HL-60/S4 treated with retinoic acid at 250 ng/mL for 4 days and 3 days (cell line): ENCODE data around the gene PDLIM1.

ENCODE experiments used
- in situ Hi-C: fragments of 300-500 bp; cut with MboI; formaldehyde crosslinking; loops from 2 replicates; pipeline ENCODE4 v1.7.0; 2022; ENCODE audit warnings: low sequenced_read_pairs

Gene PDLIM1

GRCh38 chr10:95265572-95265971 is 25.2 kb downstream of the PDLIM1 start:
- in situ Hi-C loops: no loop called here

GRCh38 chr10:95264227-95265051 is 26.4 kb downstream of the PDLIM1 start:
- in situ Hi-C loops: no loop called here

- in situ Hi-C loops: no loop called here
Measured at GRCh38 chr10:95263864-95264226, 27.0 kb downstream of the PDLIM1 start.

- in situ Hi-C loops: no loop called here
Measured at GRCh38 chr10:95262763-95263518, 27.9 kb downstream of the PDLIM1 start.

- in situ Hi-C loops: no loop called here
Measured at GRCh38 chr10:95261926-95262325, 28.9 kb downstream of the PDLIM1 start.

- in situ Hi-C loops: no loop called here
Measured at GRCh38 chr10:95260909-95261552, 29.8 kb downstream of the PDLIM1 start.

- in situ Hi-C loops: no loop called here
Measured at GRCh38 chr10:95260397-95260881, 30.4 kb downstream of the PDLIM1 start.

GRCh38 chr10:95257849-95258248 is 33.0 kb downstream of the PDLIM1 start:
- in situ Hi-C loops: no loop called here

- in situ Hi-C loops: no loop called here
Measured at GRCh38 chr10:95256268-95256667, 34.5 kb downstream of the PDLIM1 start.

GRCh38 chr10:95254629-95255028 is 36.2 kb downstream of the PDLIM1 start:
- in situ Hi-C loops: no loop called here

GRCh38 chr10:95253686-95254085 is 37.1 kb downstream of the PDLIM1 start:
- in situ Hi-C loops: no loop called here

- in situ Hi-C loops: no loop called here
Measured at GRCh38 chr10:95253007-95253406, 37.8 kb downstream of the PDLIM1 start.

GRCh38 chr10:95250856-95251255 is 39.9 kb downstream of the PDLIM1 start:
- in situ Hi-C loops: no loop called here

GRCh38 chr10:95249467-95249866 is 41.3 kb downstream of the PDLIM1 start:
- in situ Hi-C loops: no loop called here

- in situ Hi-C loops: no loop called here
Measured at GRCh38 chr10:95248989-95249388, 41.8 kb downstream of the PDLIM1 start.

- in situ Hi-C loops: no loop called here
Measured at GRCh38 chr10:95247881-95248583, 42.8 kb downstream of the PDLIM1 start.

GRCh38 chr10:95247200-95247880 is 43.5 kb downstream of the PDLIM1 start:
- in situ Hi-C loops: no loop called here

- in situ Hi-C loops: no loop called here
Measured at GRCh38 chr10:95246582-95247051, 44.2 kb downstream of the PDLIM1 start.

- in situ Hi-C loops: no loop called here
Measured at GRCh38 chr10:95245425-95246055, 45.3 kb downstream of the PDLIM1 start.

- in situ Hi-C loops: no loop called here
Measured at GRCh38 chr10:95244152-95244551, 46.7 kb downstream of the PDLIM1 start.
